ENCODE data around the gene ZSCAN1. TPM values are rescaled to one million over a fixed set of nuclear protein-coding genes. Genes with fewer than 3 reads are reported as not detected.

ZSCAN1 gene
- total RNA-seq, 2 experiments from 2014 or later = not detected

GRCh38 chr19:58044886-58045285 lies 11.1 kb downstream of the ZSCAN1 start:
- Histone ChIP-seq H3K4me1 (ENCODE audit: insufficient read depth, low read length, poor library complexity, severe bottlenecking) (no peaks in the 10 kb centered on the region), H3K9me3 (ENCODE audit: low read length) (no peaks in the 10 kb centered on the region), H3K36me3 (ENCODE audit: insufficient read depth, low read length) (no peaks in the 10 kb centered on the region), H3K4me3 (ENCODE audit: low read depth, low read length, poor library complexity, severe bottlenecking) (no peak overlapping the region), H3K4me2 (ENCODE audit: low read length) (no peak overlapping the region), H4K20me1 (ENCODE audit: insufficient read depth, low read length) (no peaks in the 10 kb centered on the region), H2AFZ (ENCODE audit: low read length) (no peak overlapping the region), H3K9me2 (ENCODE audit: insufficient read depth, low read length) (no peaks in the 10 kb centered on the region), H3K79me2 (ENCODE audit: insufficient read depth, low read depth, low read length) (no peaks in the 10 kb centered on the region), H3K27ac (ENCODE audit: low read depth, low read length, poor library complexity, severe bottlenecking) (no peak overlapping the region)
- BruUV-seq (replicated peaks) = no TSS peak
- CTCF ChIA-PET (ENCODE audit: unreplicated experiment) = no interaction called here
- no peak for DNase-seq (ENCODE audit: low spot score)
- POLR2A ChIA-PET = no interaction called here
- no peak for TF ChIP-seq CTCF (conservative IDR thresholded peaks at IDR 0.05; ENCODE audit: low read length)
- TF ChIP-seq EZH2phosphoT487 (IDR thresholded peaks at IDR 0.05; ENCODE audit: borderline replicate concordance, low read depth, low read length) = no peak
- intact Hi-C loops (cut with micrococcal nuclease; ENCODE audit: unreplicated experiment) = no loop called here

GRCh38 chr19:58045411-58046050 lies 11.7 kb downstream of the ZSCAN1 start:
- DNase-seq (ENCODE audit: low spot score) = no peak
- Histone ChIP-seq H3K4me1 (ENCODE audit: insufficient read depth, low read length, poor library complexity, severe bottlenecking) (no peaks in the 10 kb centered on the region), H3K9me2 (ENCODE audit: insufficient read depth, low read length) (no peaks in the 10 kb centered on the region), H3K36me3 (ENCODE audit: insufficient read depth, low read length) (no peaks in the 10 kb centered on the region), H2AFZ (ENCODE audit: low read length) (no peak overlapping the region), H3K27ac (ENCODE audit: low read depth, low read length, poor library complexity, severe bottlenecking) (no peak overlapping the region), H3K4me2 (ENCODE audit: low read length) (no peak overlapping the region), H3K4me3 (ENCODE audit: low read depth, low read length, poor library complexity, severe bottlenecking) (no peak overlapping the region), H3K79me2 (ENCODE audit: insufficient read depth, low read depth, low read length) (no peaks in the 10 kb centered on the region), H3K9me3 (ENCODE audit: low read length) (no peaks in the 10 kb centered on the region), H4K20me1 (ENCODE audit: insufficient read depth, low read length) (no peaks in the 10 kb centered on the region)
- ChIA-PET CTCF (ENCODE audit: unreplicated experiment) (no interaction called here), POLR2A (no interaction called here)
- TF ChIP-seq EZH2phosphoT487 (IDR thresholded peaks at IDR 0.05; ENCODE audit: borderline replicate concordance, low read depth, low read length) = no peak
- TF ChIP-seq CTCF (conservative IDR thresholded peaks at IDR 0.05; ENCODE audit: low read length) = no peak
- intact Hi-C loops (cut with micrococcal nuclease; ENCODE audit: unreplicated experiment) = no loop called here
- no TSS peak for BruUV-seq (replicated peaks)

- TF ChIP-seq CTCF (conservative IDR thresholded peaks at IDR 0.05; ENCODE audit: low read length) (no peak), EZH2phosphoT487 (IDR thresholded peaks at IDR 0.05; ENCODE audit: borderline replicate concordance, low read depth, low read length) (no peak)
- no peak overlapping the region for H3K27ac ChIP-seq (ENCODE audit: low read depth, low read length, poor library complexity, severe bottlenecking)
Observed at GRCh38 chr19:58046856-58047255, 13.0 kb downstream of the ZSCAN1 start.

More at GRCh38 chr19:58046856-58047255, 13.0 kb downstream of the ZSCAN1 start:
- H4K20me1 ChIP-seq (ENCODE audit: insufficient read depth, low read length) = no peaks in the 10 kb centered on the region
- ChIA-PET CTCF (ENCODE audit: unreplicated experiment) (no interaction called here), POLR2A (no interaction called here)
- DNase-seq (ENCODE audit: low spot score) = no peak
- no peaks in the 10 kb centered on the region for H3K9me2 ChIP-seq (ENCODE audit: insufficient read depth, low read length)
- H3K4me3 ChIP-seq (ENCODE audit: low read depth, low read length, poor library complexity, severe bottlenecking) = no peak overlapping the region
- no TSS peak for BruUV-seq (replicated peaks)
- no peaks in the 10 kb centered on the region for H3K4me1 ChIP-seq (ENCODE audit: insufficient read depth, low read length, poor library complexity, severe bottlenecking)
- H3K79me2 ChIP-seq (ENCODE audit: insufficient read depth, low read depth, low read length) = no peaks in the 10 kb centered on the region
- no peaks in the 10 kb centered on the region for H3K36me3 ChIP-seq (ENCODE audit: insufficient read depth, low read length)
- no peak overlapping the region for H2AFZ ChIP-seq (ENCODE audit: low read length)
- no peak overlapping the region for H3K4me2 ChIP-seq (ENCODE audit: low read length)
- H3K9me3 ChIP-seq (ENCODE audit: low read length) = no peaks in the 10 kb centered on the region
- intact Hi-C loops (cut with micrococcal nuclease; ENCODE audit: unreplicated experiment) = no loop called here

All from OCI-LY7 (cell line).